Osteocyte (in vitro differentiated cells): Measurements from ENCODE around the gene MCCC2. TPM values are rescaled to one million over a fixed set of nuclear protein-coding genes. Genes with fewer than 3 reads are reported as not detected.

Experiments used
- DNase-seq: peaks from one replicate; pipeline ENCODE4 v3.0.0; 2021; ENCODE audit warnings: mixed read lengths; ENCODE audit not compliant: unreplicated experiment; ENCODE audit errors: extremely low spot score
- H3K27ac Mint-ChIP-seq: one replicate; pipeline ENCODE4 v1.8.0; 2021; ENCODE audit warnings: mild to moderate bottlenecking, mixed read lengths; ENCODE audit not compliant: unreplicated experiment
- H3K27me3 Mint-ChIP-seq: one replicate; pipeline ENCODE4 v1.8.0; 2021; ENCODE audit warnings: mixed read lengths; ENCODE audit not compliant: unreplicated experiment
- H3K36me3 Mint-ChIP-seq: one replicate; pipeline ENCODE4 v1.8.0; 2021; ENCODE audit warnings: mixed read lengths; ENCODE audit not compliant: unreplicated experiment
- H3K4me1 Mint-ChIP-seq: one replicate; pipeline ENCODE4 v1.8.0; 2021; ENCODE audit warnings: mixed read lengths; ENCODE audit not compliant: unreplicated experiment
- H3K4me3 Mint-ChIP-seq: one replicate; pipeline ENCODE4 v1.8.0; 2021; ENCODE audit warnings: mild to moderate bottlenecking, moderate library complexity, mixed read lengths; ENCODE audit not compliant: unreplicated experiment
- H3K9me3 Mint-ChIP-seq: one replicate; pipeline ENCODE4 v1.8.0; 2021; ENCODE audit warnings: mixed read lengths; ENCODE audit not compliant: unreplicated experiment
- total RNA-seq: library from RNA; stranded (reverse); gene quantifications from 2 replicates; pipeline ENCODE4 v1.2.1, GENCODE V29; 2021
- TF ChIP-seq, protein P1 (sequence below): fragments of 200-600 bp; sonication (generic); IDR thresholded peaks from 2 replicates; pipeline ENCODE4 v1.5.0; 2021; ENCODE audit warnings: antibody characterized with exemption, mild to moderate bottlenecking, moderate library complexity

Gene MCCC2
- total RNA-seq, 1 donor from 2014 or later, result 30.5 TPM

DNA sequence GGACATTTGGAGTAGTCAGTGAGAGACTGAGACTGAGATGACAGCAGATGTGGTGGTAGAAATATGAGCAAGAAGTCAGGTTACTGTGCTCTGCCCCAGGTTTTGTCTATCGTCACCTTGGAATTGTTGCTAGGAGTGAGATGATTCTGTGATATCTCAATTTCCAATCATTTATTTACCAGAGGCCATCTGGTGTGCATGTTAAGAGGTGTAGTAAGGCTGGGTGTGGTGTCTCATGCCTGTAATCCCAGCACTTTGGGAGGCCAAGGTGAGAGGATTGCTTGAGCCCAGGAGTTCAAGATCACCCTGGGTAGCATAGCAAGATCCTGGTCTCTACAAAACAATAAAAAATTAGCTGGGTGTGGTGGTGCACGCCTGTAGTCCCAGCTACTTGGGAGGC is 93.4 kb downstream of the MCCC2 start:
- peaks cover 13% of the 10 kb centered on the region for H3K4me1 Mint-ChIP-seq
- DNase-seq, result no peak
- no peak overlapping the region for H3K27ac Mint-ChIP-seq
- H3K4me3 Mint-ChIP-seq, result no peak overlapping the region
- TF ChIP-seq, protein P1, sequence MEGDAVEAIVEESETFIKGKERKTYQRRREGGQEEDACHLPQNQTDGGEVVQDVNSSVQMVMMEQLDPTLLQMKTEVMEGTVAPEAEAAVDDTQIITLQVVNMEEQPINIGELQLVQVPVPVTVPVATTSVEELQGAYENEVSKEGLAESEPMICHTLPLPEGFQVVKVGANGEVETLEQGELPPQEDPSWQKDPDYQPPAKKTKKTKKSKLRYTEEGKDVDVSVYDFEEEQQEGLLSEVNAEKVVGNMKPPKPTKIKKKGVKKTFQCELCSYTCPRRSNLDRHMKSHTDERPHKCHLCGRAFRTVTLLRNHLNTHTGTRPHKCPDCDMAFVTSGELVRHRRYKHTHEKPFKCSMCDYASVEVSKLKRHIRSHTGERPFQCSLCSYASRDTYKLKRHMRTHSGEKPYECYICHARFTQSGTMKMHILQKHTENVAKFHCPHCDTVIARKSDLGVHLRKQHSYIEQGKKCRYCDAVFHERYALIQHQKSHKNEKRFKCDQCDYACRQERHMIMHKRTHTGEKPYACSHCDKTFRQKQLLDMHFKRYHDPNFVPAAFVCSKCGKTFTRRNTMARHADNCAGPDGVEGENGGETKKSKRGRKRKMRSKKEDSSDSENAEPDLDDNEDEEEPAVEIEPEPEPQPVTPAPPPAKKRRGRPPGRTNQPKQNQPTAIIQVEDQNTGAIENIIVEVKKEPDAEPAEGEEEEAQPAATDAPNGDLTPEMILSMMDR, result no peak
- peaks cover 9% of the 10 kb centered on the region for H3K9me3 Mint-ChIP-seq
- peaks cover 70% of the 10 kb centered on the region for H3K27me3 Mint-ChIP-seq
- no peaks in the 10 kb centered on the region for H3K36me3 Mint-ChIP-seq

DNA sequence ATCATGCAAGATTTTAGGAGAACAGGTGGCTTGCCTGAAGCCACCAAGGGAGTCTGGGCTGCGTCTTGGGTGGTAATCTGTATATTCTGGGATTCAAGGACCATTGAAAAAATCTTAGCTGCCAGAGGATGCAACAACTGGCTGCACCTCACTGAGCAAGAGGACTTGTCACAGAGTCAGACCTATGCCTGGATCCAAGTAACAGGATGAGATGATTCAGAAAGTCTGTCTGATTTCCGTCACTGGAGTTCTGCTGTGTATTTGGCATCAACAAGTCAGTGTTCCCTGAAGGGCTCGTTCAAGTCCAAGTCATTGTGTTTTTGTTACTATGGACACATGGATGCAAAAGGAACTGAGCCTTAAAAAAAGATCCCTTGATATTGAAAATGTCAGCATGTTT is 94.2 kb downstream of the MCCC2 start:
- no peak for DNase-seq
- H3K36me3 Mint-ChIP-seq, result no peaks in the 10 kb centered on the region
- TF ChIP-seq, protein P1, result no peak

DNA sequence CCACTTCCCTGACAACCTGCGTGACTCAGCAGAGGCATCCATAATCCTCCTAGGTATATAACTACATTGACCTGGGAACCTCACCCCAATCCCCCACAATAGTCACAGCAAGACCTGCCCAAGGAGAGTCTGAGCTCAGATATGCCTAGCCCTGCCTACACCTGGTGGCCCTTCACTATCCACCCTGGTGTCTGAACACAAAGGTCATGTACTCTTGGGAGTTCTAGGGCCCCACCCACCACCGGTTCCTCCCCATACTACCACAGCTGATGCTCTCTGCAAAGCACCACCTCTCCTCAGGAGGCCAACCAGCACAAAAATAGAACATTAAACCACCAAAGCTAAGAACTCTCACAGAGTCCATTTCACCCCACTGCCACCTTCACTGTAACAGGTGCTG is 97.2 kb downstream of the MCCC2 start:
- H3K4me3 Mint-ChIP-seq, result no peak overlapping the region
- peaks cover 13% of the 10 kb centered on the region for H3K4me1 Mint-ChIP-seq
- TF ChIP-seq, protein P1, result no peak
- no peak overlapping the region for H3K27ac Mint-ChIP-seq
- H3K36me3 Mint-ChIP-seq, result no peaks in the 10 kb centered on the region
- peaks cover 17% of the 10 kb centered on the region for H3K9me3 Mint-ChIP-seq
- peaks cover 73% of the 10 kb centered on the region for H3K27me3 Mint-ChIP-seq
- DNase-seq, result no peak

More for the DNA sequence above, 94.2 kb downstream of the MCCC2 start:
- Mint-ChIP-seq H3K27me3 (peaks cover 70% of the 10 kb centered on the region), H3K4me3 (no peak overlapping the region), H3K9me3 (peaks cover 17% of the 10 kb centered on the region), H3K27ac (no peak overlapping the region), H3K4me1 (peaks cover 13% of the 10 kb centered on the region)

DNA sequence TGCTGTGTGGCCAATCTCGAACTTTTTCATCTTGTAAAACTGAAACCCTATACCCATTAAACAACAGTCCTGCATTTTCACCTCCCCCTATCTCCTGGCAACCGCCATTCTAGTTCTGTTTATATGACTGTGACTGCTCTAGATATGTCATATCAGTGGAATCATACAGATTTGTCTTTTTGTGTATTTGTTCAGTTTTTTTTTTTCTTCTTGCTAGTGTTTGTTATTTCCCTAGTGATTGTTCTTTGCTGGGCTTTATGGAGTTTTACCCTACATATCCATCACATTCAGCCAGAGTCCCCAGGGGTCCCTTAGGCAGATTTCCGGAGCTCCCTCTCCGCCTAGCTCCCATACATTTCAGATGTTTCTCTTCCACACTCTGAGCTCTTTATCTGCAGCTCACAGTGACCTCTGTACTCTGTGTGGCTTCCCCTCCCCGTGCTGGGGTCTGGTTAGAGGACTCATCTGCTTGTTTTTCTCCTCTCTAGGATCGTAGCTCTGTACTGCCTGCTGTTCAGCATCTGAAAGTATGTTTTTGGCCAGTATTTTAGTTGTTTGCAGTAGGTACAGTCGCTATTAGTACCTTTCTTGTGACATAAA is 106.8 kb downstream of the MCCC2 start:
- peaks cover 54% of the 10 kb centered on the region for H3K27me3 Mint-ChIP-seq
- H3K4me3 Mint-ChIP-seq, result no peak overlapping the region
- no peaks in the 10 kb centered on the region for H3K36me3 Mint-ChIP-seq
- H3K9me3 Mint-ChIP-seq, result no peaks in the 10 kb centered on the region
- H3K27ac Mint-ChIP-seq, result no peak overlapping the region
- H3K4me1 Mint-ChIP-seq, result peaks cover 8% of the 10 kb centered on the region
- DNase-seq, result no peak
- TF ChIP-seq, protein P1, result no peak

DNA sequence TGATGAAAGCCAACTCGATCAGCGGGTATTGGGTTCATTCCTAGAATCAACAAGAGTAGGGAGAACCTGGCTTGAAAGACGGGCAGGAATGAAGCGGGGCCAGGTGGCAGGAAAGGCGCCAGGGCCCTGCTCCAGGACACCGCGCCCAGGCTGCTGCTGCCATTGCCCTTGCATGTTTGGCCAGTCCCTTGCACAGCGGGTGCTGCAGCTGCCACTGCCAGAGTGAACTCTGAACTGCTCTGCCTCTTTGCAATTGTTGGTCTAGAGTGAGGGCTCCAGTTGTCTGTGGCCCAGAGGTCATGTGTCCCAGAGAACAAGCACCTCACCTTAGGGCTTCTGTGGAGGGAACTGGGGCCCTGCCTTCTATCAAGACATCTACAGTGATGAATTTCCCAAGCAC is 107.9 kb downstream of the MCCC2 start:
- no peak for DNase-seq
- TF ChIP-seq, protein P1, result no peak
- H3K4me1 Mint-ChIP-seq, result peaks cover 8% of the 10 kb centered on the region
- H3K4me3 Mint-ChIP-seq, result no peak overlapping the region
- H3K36me3 Mint-ChIP-seq, result no peaks in the 10 kb centered on the region
- H3K27me3 Mint-ChIP-seq, result peaks cover 49% of the 10 kb centered on the region
- no peaks in the 10 kb centered on the region for H3K9me3 Mint-ChIP-seq
- no peak overlapping the region for H3K27ac Mint-ChIP-seq
